OCI-LY7 (cell line): ENCODE results near the gene TSR2. TPM values are rescaled to one million over a fixed set of nuclear protein-coding genes. Genes with fewer than 3 reads are reported as not detected.

ENCODE experiments used
- BruUV-seq: library from RNA; stranded (reverse); fragments of 400-500 nt; replicated peaks from 2 replicates; lab custom pipeline; 2021; lab: Mats Ljungman, UMichigan
- CTCF ChIA-PET: fragments of 300-600 bp; sonication (Branson Sonifier 250); formaldehyde crosslinking; loops from one replicate; lab custom pipeline; 2022; ENCODE audit warnings: antibody characterized with exemption; ENCODE audit not compliant: unreplicated experiment; lab: Charles Lee
- POLR2A ChIA-PET: fragments of 300-600 bp; sonication (Branson Sonifier 250); formaldehyde crosslinking; loops from one replicate; lab custom pipeline; 2022; ENCODE audit warnings: antibody characterized with exemption; lab: Charles Lee
- DNase-seq: peaks from one replicate; pipeline ENCODE4 v3.0.0-alpha.2; 2015; ENCODE audit warnings: low spot score
- H2AFZ ChIP-seq: fragments of 200-600 bp; sonication (generic), shearing (Covaris generic); 2 replicates; pipeline ENCODE4 v1.6.1; 2014; ENCODE audit warnings: mild to moderate bottlenecking, antibody characterized with exemption, low read length, moderate library complexity
- H3K27ac ChIP-seq: fragments of 200-600 bp; sonication (generic); 2 replicates; pipeline ENCODE4 v1.5.1; 2014; ENCODE audit warnings: mixed run types, low read depth, mild to moderate bottlenecking, moderate library complexity, low read length, inconsistent platforms; ENCODE audit not compliant: poor library complexity, severe bottlenecking
- H3K36me3 ChIP-seq: fragments of 200-600 bp; sonication (generic); 2 replicates; pipeline ENCODE4 v1.6.1; 2014; ENCODE audit warnings: mild to moderate bottlenecking, antibody characterized with exemption, low read length, moderate library complexity, mixed read lengths; ENCODE audit not compliant: insufficient read depth
- H3K4me1 ChIP-seq: fragments of 200-600 bp; sonication (generic); 2 replicates; pipeline ENCODE4 v1.5.1; 2014; ENCODE audit warnings: mild to moderate bottlenecking, low read length; ENCODE audit not compliant: insufficient read depth, poor library complexity, severe bottlenecking
- H3K4me2 ChIP-seq: fragments of 200-600 bp; sonication (generic); 2 replicates; pipeline ENCODE4 v1.6.1; 2014; ENCODE audit warnings: mild to moderate bottlenecking, low read length
- H3K4me3 ChIP-seq: fragments of 200-600 bp; sonication (generic); 2 replicates; pipeline ENCODE4 v1.5.1; 2014; ENCODE audit warnings: mild to moderate bottlenecking, low read depth, low read length; ENCODE audit not compliant: poor library complexity, severe bottlenecking
- H3K79me2 ChIP-seq: fragments of 200-600 bp; sonication (generic); 2 replicates; pipeline ENCODE4 v1.6.1; 2016; ENCODE audit warnings: low read depth, mild to moderate bottlenecking, low read length, moderate library complexity, mixed read lengths; ENCODE audit not compliant: insufficient read depth
- H3K9me2 ChIP-seq: fragments of 200-600 bp; sonication (generic); 2 replicates; pipeline ENCODE4 v1.6.1; 2016; ENCODE audit warnings: mild to moderate bottlenecking, low read length, mixed read lengths; ENCODE audit not compliant: insufficient read depth
- H3K9me3 ChIP-seq: fragments of 200-600 bp; sonication (generic); 2 replicates; pipeline ENCODE4 v1.6.1; 2014; ENCODE audit warnings: mild to moderate bottlenecking, mixed run types, low read length, mixed read lengths
- H4K20me1 ChIP-seq: fragments of 200-600 bp; sonication (generic); 2 replicates; pipeline ENCODE4 v1.6.1; 2014; ENCODE audit warnings: mild to moderate bottlenecking, antibody characterized with exemption, low read length, moderate library complexity, mixed read lengths; ENCODE audit not compliant: insufficient read depth
- CTCF ChIP-seq: fragments of 200-600 bp; sonication (generic); conservative IDR thresholded peaks from 2 replicates; pipeline ENCODE4 v1.5.1; 2014; ENCODE audit warnings: mild to moderate bottlenecking, antibody characterized with exemption, low read length, moderate library complexity, mixed read lengths
- EZH2phosphoT487 ChIP-seq: fragments of 200-600 bp; sonication (generic); IDR thresholded peaks from 2 replicates; pipeline ENCODE4 v1.6.1; 2018; ENCODE audit warnings: low read depth, borderline replicate concordance, mild to moderate bottlenecking, mixed run types, antibody characterized with exemption, low read length, moderate library complexity, mixed read lengths
- intact Hi-C: fragments of 100-400 bp; cut with micrococcal nuclease; formaldehyde crosslinking; loops from one replicate; pipeline ENCODE4 v1.10.0; 2022; ENCODE audit not compliant: unreplicated experiment
- total RNA-seq, 2 experiments: library from RNA; depleted of rRNA in 1 of 2; stranded (reverse); fragments of >200 nt in 1 of 2; shearing (Covaris generic) in 1 of 2; gene quantifications; 2 replicates each; pipeline ENCODE4 v1.2.3, GENCODE V29; 2014 to 2022

The TSR2 gene
- total RNA-seq, 2 experiments from 2014 or later = 14.6 to 30.7 TPM

GRCh38 chrX:54419559-54420302 lies 20.5 kb upstream of the TSR2 start:
- no peaks in the 10 kb centered on the region for H3K4me1 ChIP-seq
- no peak for TF ChIP-seq CTCF
- no peak for TF ChIP-seq EZH2phosphoT487
- no peaks in the 10 kb centered on the region for H3K9me3 ChIP-seq
- no peaks in the 10 kb centered on the region for H3K79me2 ChIP-seq
- H3K9me2 ChIP-seq = no peaks in the 10 kb centered on the region
- BruUV-seq = no TSS peak
- no peak overlapping the region for H2AFZ ChIP-seq
- H3K4me2 ChIP-seq = no peak overlapping the region
- DNase-seq = no peak
- H3K4me3 ChIP-seq = no peak overlapping the region
- intact Hi-C loops = no loop called here
- H3K27ac ChIP-seq = no peak overlapping the region
- ChIA-PET CTCF (no interaction called here), POLR2A (interaction anchor here (0.6 kb wide), 1 partner anchor 40 kb away, joined by 3 read pairs; no protein-coding TSS in a partner anchor)
- H3K36me3 ChIP-seq = no peaks in the 10 kb centered on the region
- no peaks in the 10 kb centered on the region for H4K20me1 ChIP-seq

- no peaks in the 10 kb centered on the region for H4K20me1 ChIP-seq
- H3K9me2 ChIP-seq = no peaks in the 10 kb centered on the region
- CTCF ChIA-PET = no interaction called here
- H3K27ac ChIP-seq = no peak overlapping the region
- H3K4me3 ChIP-seq = no peak overlapping the region
- no peaks in the 10 kb centered on the region for H3K9me3 ChIP-seq
- intact Hi-C loops = no loop called here
- no peak overlapping the region for H2AFZ ChIP-seq
- H3K79me2 ChIP-seq = no peaks in the 10 kb centered on the region
- H3K4me1 ChIP-seq = no peaks in the 10 kb centered on the region
- H3K36me3 ChIP-seq = no peaks in the 10 kb centered on the region
- TF ChIP-seq EZH2phosphoT487 (no peak), CTCF (no peak)
- POLR2A ChIA-PET = no interaction called here
- no TSS peak for BruUV-seq
- no peak overlapping the region for H3K4me2 ChIP-seq
- DNase-seq = no peak
Observed at GRCh38 chrX:54422168-54422567, 18.0 kb upstream of the TSR2 start.

GRCh38 chrX:54423161-54423888 lies 16.9 kb upstream of the TSR2 start:
- no peaks in the 10 kb centered on the region for H3K4me1 ChIP-seq
- no peaks in the 10 kb centered on the region for H3K36me3 ChIP-seq
- no peaks in the 10 kb centered on the region for H3K79me2 ChIP-seq
- TF ChIP-seq EZH2phosphoT487 (no peak), CTCF (no peak)
- no peak overlapping the region for H3K27ac ChIP-seq
- H3K4me2 ChIP-seq = no peak overlapping the region
- BruUV-seq = no TSS peak
- intact Hi-C loops = no loop called here
- no peaks in the 10 kb centered on the region for H4K20me1 ChIP-seq
- no peaks in the 10 kb centered on the region for H3K9me3 ChIP-seq
- H3K4me3 ChIP-seq = no peak overlapping the region
- no peak overlapping the region for H2AFZ ChIP-seq
- CTCF ChIA-PET = no interaction called here
- POLR2A ChIA-PET = no interaction called here
- DNase-seq = no peak
- no peaks in the 10 kb centered on the region for H3K9me2 ChIP-seq
